A673 (cell line): ENCODE results near the gene RNGTT.

Experiments used
- EZH2 ChIP-seq: fragments of 200-600 bp; sonication (generic); IDR thresholded peaks from 2 replicates; pipeline ENCODE4 v1.6.1; 2017; ENCODE audit warnings: borderline replicate concordance, low read depth, mild to moderate bottlenecking, mixed read lengths, antibody characterized with exemption, low read length; ENCODE audit not compliant: poor library complexity, severe bottlenecking
- TF ChIP-seq, protein P1 (sequence below): fragments of 300-800, 200-600 bp; sonication (generic); conservative IDR thresholded peaks from 2 replicates; pipeline ENCODE4 v1.5.1; 2017; ENCODE audit warnings: low read depth, mild to moderate bottlenecking, antibody characterized with exemption, low read length, moderate library complexity, mixed read lengths

DNA sequence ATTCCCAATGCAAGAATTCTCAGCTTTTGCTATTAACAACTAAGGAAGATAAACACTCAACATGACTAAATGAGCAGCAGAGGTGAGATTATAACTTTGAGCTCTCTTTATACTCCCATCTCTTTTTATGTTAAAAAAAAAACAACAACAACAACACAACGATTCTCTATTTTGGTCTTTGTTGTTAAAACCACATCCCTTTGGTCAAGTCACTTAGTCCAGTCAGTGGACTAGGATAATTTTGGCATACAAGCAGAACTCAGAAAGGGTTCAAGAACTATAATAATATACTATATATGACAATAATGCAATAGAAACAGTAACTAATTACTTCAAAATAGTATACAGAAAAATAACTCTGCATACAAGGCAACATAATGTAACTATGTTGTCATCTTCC, 312.4 kb downstream of the RNGTT start:
- TF ChIP-seq, protein P1, sequence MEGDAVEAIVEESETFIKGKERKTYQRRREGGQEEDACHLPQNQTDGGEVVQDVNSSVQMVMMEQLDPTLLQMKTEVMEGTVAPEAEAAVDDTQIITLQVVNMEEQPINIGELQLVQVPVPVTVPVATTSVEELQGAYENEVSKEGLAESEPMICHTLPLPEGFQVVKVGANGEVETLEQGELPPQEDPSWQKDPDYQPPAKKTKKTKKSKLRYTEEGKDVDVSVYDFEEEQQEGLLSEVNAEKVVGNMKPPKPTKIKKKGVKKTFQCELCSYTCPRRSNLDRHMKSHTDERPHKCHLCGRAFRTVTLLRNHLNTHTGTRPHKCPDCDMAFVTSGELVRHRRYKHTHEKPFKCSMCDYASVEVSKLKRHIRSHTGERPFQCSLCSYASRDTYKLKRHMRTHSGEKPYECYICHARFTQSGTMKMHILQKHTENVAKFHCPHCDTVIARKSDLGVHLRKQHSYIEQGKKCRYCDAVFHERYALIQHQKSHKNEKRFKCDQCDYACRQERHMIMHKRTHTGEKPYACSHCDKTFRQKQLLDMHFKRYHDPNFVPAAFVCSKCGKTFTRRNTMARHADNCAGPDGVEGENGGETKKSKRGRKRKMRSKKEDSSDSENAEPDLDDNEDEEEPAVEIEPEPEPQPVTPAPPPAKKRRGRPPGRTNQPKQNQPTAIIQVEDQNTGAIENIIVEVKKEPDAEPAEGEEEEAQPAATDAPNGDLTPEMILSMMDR, result no peak
- TF ChIP-seq EZH2, result no peak
